ENCODE data around the gene MAP4K4. TPM values are rescaled to one million over a fixed set of nuclear protein-coding genes. Genes with fewer than 3 reads are reported as not detected.

MAP4K4 gene
- total and polyA plus RNA-seq, 2 of the 4 experiments (the other 2 are of a cell fraction) = 89.4 to 124 TPM

GRCh38 chr2:101679037-101679726 is 18.3 kb upstream of the MAP4K4 start:
- no peaks in the 10 kb centered on the region for H3K79me1 ChIP-seq (ENCODE audit: low read depth in 1 of 2, low read length in 2 of 2)
- ChIA-PET POLR2A (ENCODE audit: unreplicated experiment) (no interaction called here), CTCF (no interaction called here)
- H4K91ac ChIP-seq (ENCODE audit: insufficient read depth, low read depth, low read length) = no peak overlapping the region
- DNase-seq (peak; percentile 84), ATAC-seq (ENCODE audit: low read depth) (peak; percentile 60; the same call in 1 of the 2 replicates)
- H3K23ac ChIP-seq (ENCODE audit: low read depth, low read length) = no peak overlapping the region; the same call in 1 of the 2 replicates
- no peak overlapping the region for H3K9ac ChIP-seq (ENCODE audit: low read depth, low read length)
- no peaks in the 10 kb centered on the region for H3K36me3 ChIP-seq (ENCODE audit: control insufficient read depth, insufficient read depth, low read length)
- intact Hi-C loops (cut with micrococcal nuclease) = no loop called here
- H3K4me3 ChIP-seq (ENCODE audit: insufficient read depth, low read depth, low read length) = no peak overlapping the region
- no peak overlapping the region for H3K56ac ChIP-seq (ENCODE audit: extremely low read depth, insufficient read depth, low read length)
- no peak overlapping the region for H3K18ac ChIP-seq (ENCODE audit: low read depth, low read length)
- WGBS, 2 experiments (ENCODE audit: extremely low coverage in 2 of 2, insufficient read length in 1 of 2) = no CpG with 5 or more reads among the region's 8 CpGs
- no peak overlapping the region for H3K4me2 ChIP-seq (ENCODE audit: low read depth, low read length)
- H2BK5ac ChIP-seq (ENCODE audit: low read depth, low read length, poor library complexity, severe bottlenecking) = no peak overlapping the region
- no peak overlapping the region for H2AK5ac ChIP-seq (ENCODE audit: low read depth, low read length)
- no peaks in the 10 kb centered on the region for H4K20me1 ChIP-seq (ENCODE audit: insufficient read depth, low read length)
- no peak for TF ChIP-seq CTCF (conservative IDR thresholded peaks at IDR 0.05; ENCODE audit: low read depth, low read length)
- TF ChIP-seq FOS (IDR thresholded peaks at IDR 0.05; ENCODE audit: low read depth, low read length) = peak; percentile 48
- TF ChIP-seq RFX5 (IDR thresholded peaks at IDR 0.05; ENCODE audit: low read depth, low read length) = no peak
- BruUV-seq (replicated peaks) = no TSS peak
- no peak overlapping the region for H2BK20ac ChIP-seq (ENCODE audit: low read depth, low read length)
- in situ Hi-C loops (cut with MboI; ENCODE audit: low sequenced_read_pairs) = loop anchor here (25.0 kb wide), 1 partner anchor 167 kb away; no protein-coding TSS in a partner anchor
- no peak overlapping the region for H2AFZ ChIP-seq (replicated peaks; ENCODE audit: low read length, poor library complexity)
- no peaks in the 10 kb centered on the region; the same call in 1 of the 2 replicates for H3K27me3 ChIP-seq (ENCODE audit: control insufficient read depth, insufficient read depth, low read length)
- no peaks in the 10 kb centered on the region; the same call in 1 of the 2 replicates for H3K4me1 ChIP-seq (ENCODE audit: control insufficient read depth, insufficient read depth, low read length)
- no peak overlapping the region for H4K8ac ChIP-seq (ENCODE audit: low read depth in 2 of 2, low read length in 2 of 2)
- H3K9me1 ChIP-seq (ENCODE audit: insufficient read depth, low read length) = no peaks in the 10 kb centered on the region
- no peak overlapping the region for H3K27ac ChIP-seq (ENCODE audit: insufficient read depth, low read length)
- no peak overlapping the region for H2BK120ac ChIP-seq (ENCODE audit: low read depth, low read length)
- H3K14ac ChIP-seq (replicated peaks; ENCODE audit: low read depth, low read length) = no peak overlapping the region
- no peak overlapping the region for H2AK9ac ChIP-seq (replicated peaks; ENCODE audit: low read depth, low read length, poor library complexity)
- no peak overlapping the region for H2BK15ac ChIP-seq (ENCODE audit: low read depth, low read length)
- H4K5ac ChIP-seq (ENCODE audit: low read depth, low read length) = no peak overlapping the region
- H3K9me3 ChIP-seq (ENCODE audit: control insufficient read depth, insufficient read depth, low read length) = no peaks in the 10 kb centered on the region
- dilution Hi-C loops (cut with HindIII; ENCODE audit: low sequenced_read_pairs, unreplicated experiment) = no loop called here
- H3K4ac ChIP-seq (ENCODE audit: low read depth, low read length) = no peak overlapping the region
